Measurements from ENCODE around the gene SCAPER.
"Not testable (repeated sequence)": the region's sequence is repeated elsewhere in the genome, so short reads cannot be mapped to it uniquely, and the experiment has no call there.

DNA sequence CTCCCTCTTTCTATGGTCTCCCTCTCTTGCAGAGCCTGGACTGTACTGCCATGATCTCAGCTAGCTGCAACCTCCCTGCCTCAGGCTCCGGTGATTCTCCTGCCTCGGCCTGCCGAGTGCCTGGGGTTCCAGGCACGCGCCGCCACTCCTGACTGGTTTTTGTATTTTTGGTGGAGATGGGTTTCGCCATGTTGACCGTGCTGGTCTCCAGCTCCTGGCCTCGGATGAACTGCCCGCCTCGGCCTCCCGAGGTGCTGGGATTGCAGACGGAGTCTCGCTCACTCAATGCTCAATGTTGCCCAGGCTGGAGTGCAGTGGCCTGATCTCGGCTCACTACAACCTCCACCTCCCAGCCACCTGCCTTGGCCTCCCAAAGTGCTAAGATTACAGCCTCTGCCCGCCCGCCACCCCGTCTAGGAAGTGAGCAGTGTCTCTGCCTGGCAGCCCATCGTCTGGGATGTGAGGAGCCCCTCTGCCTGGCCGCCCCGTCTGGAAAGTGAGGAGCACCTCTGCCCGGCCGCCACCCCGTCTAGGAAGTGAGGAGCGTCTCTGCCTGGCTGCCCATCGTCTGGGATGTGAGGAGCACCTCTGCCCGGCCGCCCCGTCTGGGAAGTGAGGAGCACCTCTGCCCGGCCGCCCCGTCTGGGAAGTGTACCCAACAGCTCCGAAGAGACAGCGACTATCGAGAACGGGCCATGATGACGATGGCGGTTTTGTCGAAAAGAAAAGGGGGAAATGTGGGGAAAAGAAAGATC, 5.8 kb downstream of the SCAPER start:
- TF ChIP-seq, protein P1, sequence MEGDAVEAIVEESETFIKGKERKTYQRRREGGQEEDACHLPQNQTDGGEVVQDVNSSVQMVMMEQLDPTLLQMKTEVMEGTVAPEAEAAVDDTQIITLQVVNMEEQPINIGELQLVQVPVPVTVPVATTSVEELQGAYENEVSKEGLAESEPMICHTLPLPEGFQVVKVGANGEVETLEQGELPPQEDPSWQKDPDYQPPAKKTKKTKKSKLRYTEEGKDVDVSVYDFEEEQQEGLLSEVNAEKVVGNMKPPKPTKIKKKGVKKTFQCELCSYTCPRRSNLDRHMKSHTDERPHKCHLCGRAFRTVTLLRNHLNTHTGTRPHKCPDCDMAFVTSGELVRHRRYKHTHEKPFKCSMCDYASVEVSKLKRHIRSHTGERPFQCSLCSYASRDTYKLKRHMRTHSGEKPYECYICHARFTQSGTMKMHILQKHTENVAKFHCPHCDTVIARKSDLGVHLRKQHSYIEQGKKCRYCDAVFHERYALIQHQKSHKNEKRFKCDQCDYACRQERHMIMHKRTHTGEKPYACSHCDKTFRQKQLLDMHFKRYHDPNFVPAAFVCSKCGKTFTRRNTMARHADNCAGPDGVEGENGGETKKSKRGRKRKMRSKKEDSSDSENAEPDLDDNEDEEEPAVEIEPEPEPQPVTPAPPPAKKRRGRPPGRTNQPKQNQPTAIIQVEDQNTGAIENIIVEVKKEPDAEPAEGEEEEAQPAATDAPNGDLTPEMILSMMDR (tag by site-specific recombination; IDR thresholded peaks at IDR 0.05), result not testable (repeated sequence)
- TF ChIP-seq ZNF747 (tag by site-specific recombination; IDR thresholded peaks at IDR 0.05); IKZF3 (tag by site-specific recombination; IDR thresholded peaks at IDR 0.05); ZNF76 (tag by site-specific recombination; IDR thresholded peaks at IDR 0.05; ENCODE audit: borderline replicate concordance, low read depth); TCF7L2 (IDR thresholded peaks at IDR 0.05; ENCODE audit: borderline replicate concordance, low read depth, low read length); ZFHX2 (tag by site-specific recombination; conservative IDR thresholded peaks at IDR 0.05); ZNF24 (tag by site-specific recombination; IDR thresholded peaks at IDR 0.05): not testable (repeated sequence)
- TF ChIP-seq, protein P2, sequence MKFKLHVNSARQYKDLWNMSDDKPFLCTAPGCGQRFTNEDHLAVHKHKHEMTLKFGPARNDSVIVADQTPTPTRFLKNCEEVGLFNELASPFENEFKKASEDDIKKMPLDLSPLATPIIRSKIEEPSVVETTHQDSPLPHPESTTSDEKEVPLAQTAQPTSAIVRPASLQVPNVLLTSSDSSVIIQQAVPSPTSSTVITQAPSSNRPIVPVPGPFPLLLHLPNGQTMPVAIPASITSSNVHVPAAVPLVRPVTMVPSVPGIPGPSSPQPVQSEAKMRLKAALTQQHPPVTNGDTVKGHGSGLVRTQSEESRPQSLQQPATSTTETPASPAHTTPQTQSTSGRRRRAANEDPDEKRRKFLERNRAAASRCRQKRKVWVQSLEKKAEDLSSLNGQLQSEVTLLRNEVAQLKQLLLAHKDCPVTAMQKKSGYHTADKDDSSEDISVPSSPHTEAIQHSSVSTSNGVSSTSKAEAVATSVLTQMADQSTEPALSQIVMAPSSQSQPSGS (tag by site-specific recombination; IDR thresholded peaks at IDR 0.05; ENCODE audit: low read depth), result not testable (repeated sequence)
- TF ChIP-seq, protein P3, sequence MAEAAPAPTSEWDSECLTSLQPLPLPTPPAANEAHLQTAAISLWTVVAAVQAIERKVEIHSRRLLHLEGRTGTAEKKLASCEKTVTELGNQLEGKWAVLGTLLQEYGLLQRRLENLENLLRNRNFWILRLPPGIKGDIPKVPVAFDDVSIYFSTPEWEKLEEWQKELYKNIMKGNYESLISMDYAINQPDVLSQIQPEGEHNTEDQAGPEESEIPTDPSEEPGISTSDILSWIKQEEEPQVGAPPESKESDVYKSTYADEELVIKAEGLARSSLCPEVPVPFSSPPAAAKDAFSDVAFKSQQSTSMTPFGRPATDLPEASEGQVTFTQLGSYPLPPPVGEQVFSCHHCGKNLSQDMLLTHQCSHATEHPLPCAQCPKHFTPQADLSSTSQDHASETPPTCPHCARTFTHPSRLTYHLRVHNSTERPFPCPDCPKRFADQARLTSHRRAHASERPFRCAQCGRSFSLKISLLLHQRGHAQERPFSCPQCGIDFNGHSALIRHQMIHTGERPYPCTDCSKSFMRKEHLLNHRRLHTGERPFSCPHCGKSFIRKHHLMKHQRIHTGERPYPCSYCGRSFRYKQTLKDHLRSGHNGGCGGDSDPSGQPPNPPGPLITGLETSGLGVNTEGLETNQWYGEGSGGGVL (tag by site-specific recombination; IDR thresholded peaks at IDR 0.05), result not testable (repeated sequence)

All from HEK293 (cell line).